ENCODE measurements around the gene PI4KA. TPM values are rescaled to one million over a fixed set of nuclear protein-coding genes. Genes with fewer than 3 reads are reported as not detected.
"Not testable (repeated sequence)": the region's sequence is repeated elsewhere in the genome, so short reads cannot be mapped to it uniquely, and the experiment has no call there.

The PI4KA gene
- total and polyA plus RNA-seq, 2 experiments from 2014 or later = 17.1 to 38.1 TPM

- no peak for TF ChIP-seq ZNF462 (CRISPR knock-in tag; IDR thresholded peaks at IDR 0.05)
- TF ChIP-seq POLR2AphosphoS5 (IDR thresholded peaks at IDR 0.05; ENCODE audit: low read depth) = no peak
- no peak for TF ChIP-seq EZH2phosphoT487 (IDR thresholded peaks at IDR 0.05; ENCODE audit: unreplicated experiment)
- TF ChIP-seq JUNB (IDR thresholded peaks at IDR 0.05; ENCODE audit: unreplicated experiment) = no peak
- no peak for TF ChIP-seq ZNF331 (CRISPR knock-in tag; IDR thresholded peaks at IDR 0.05; ENCODE audit: low read depth)
Observed at GRCh38 chr22:20663137-20663828, 195.3 kb downstream of the PI4KA start (continued).

DNA sequence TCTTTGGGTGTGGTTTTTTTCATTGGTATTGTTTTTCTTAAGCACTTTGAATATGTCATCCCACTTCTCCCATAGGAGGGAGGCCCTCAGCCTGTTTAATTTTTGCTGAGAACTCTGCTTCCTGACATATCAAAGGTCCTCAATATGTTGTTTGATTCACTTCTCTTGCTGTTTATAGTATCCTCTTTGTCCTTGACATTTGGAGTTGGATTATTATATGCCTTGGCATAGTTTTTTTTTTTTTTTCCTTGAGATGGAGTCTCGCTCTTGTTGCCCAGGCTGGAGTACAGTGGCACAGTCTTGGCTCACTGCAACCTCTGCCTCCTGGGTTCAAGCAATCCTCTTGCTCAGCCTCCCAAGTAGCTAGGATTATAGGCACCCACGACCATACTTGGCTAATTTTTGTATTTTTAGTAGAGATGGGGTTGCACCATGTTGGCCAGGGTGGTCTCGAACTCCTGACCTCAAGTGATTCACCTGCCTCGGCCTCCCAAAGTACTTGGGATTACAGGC lies 196.0 kb downstream of the PI4KA start:
- not testable (repeated sequence) for H3K36me3 Mint-ChIP-seq (ENCODE audit: low read depth); H3K36me3 ChIP-seq (ENCODE audit: insufficient read depth); DNase-seq (ENCODE audit: low spot score); ATAC-seq; H3K27ac Mint-ChIP-seq; H3K27me3 Mint-ChIP-seq (ENCODE audit: insufficient read depth, low read depth, poor library complexity); H3K27me3 ChIP-seq (ENCODE audit: insufficient read depth); H3K4me1 Mint-ChIP-seq; H3K79me2 ChIP-seq (replicated peaks; ENCODE audit: insufficient read depth); H3K4me2 ChIP-seq; H2AFZ ChIP-seq; H4K20me1 ChIP-seq (replicated peaks; ENCODE audit: insufficient read depth); H3K4me1 ChIP-seq (ENCODE audit: insufficient read depth); H3K27ac ChIP-seq (ENCODE audit: low read depth); H3K4me3 Mint-ChIP-seq; H3K9me3 Mint-ChIP-seq; H3F3A ChIP-seq (replicated peaks; ENCODE audit: low read depth); H3K9me2 ChIP-seq (ENCODE audit: insufficient read depth); H3K4me3 ChIP-seq
